ENCODE data around the gene SMAD6.

SMAD6 gene

GRCh38 chr15:66773129-66773873 lies 71.3 kb downstream of the SMAD6 start:
- no peak for DNase-seq (ENCODE audit: low read depth in 2 of 2, low spot score in 1 of 2)

DNA sequence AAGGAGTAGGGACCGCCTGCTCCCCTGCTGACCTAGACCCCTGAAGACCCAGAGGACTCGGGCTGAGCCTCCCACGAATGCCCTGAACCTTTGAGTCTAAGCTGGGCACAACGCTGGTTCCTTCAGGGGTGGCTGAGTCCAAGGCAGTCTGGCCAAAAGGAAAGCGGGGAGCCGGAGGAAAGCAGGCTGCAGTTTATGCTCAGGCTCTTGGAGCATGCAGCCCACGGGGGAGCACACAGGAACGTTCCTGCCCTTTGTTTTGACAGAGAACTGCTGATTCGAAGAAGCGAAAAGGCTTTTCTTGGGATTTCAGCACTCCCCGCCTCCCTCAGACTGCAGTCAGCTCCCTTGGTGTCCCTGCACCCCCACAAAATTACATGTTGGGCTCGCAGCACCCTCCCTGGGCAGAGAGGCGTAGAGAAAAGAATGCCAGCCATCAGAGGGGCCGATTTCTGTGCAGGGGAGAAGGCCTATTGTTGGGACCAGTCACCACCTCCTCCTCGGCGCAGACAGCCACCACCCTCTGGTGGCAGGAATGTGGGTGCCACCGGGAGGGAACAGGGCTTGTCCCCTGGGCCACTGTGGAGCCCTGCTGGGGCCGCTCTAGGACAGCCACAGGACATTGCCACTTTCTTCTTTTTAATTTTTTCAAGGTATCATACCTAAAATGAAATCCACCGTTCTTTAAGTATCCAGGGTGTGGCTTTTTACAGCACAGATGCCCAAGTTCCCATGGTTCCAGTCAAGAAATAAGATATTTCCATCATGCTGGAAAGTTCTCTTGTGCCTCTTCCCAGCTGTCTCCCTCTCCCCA lies 72.2 kb downstream of the SMAD6 start:
- no peak for DNase-seq (ENCODE audit: low read depth in 2 of 2, low spot score in 1 of 2)

DNA sequence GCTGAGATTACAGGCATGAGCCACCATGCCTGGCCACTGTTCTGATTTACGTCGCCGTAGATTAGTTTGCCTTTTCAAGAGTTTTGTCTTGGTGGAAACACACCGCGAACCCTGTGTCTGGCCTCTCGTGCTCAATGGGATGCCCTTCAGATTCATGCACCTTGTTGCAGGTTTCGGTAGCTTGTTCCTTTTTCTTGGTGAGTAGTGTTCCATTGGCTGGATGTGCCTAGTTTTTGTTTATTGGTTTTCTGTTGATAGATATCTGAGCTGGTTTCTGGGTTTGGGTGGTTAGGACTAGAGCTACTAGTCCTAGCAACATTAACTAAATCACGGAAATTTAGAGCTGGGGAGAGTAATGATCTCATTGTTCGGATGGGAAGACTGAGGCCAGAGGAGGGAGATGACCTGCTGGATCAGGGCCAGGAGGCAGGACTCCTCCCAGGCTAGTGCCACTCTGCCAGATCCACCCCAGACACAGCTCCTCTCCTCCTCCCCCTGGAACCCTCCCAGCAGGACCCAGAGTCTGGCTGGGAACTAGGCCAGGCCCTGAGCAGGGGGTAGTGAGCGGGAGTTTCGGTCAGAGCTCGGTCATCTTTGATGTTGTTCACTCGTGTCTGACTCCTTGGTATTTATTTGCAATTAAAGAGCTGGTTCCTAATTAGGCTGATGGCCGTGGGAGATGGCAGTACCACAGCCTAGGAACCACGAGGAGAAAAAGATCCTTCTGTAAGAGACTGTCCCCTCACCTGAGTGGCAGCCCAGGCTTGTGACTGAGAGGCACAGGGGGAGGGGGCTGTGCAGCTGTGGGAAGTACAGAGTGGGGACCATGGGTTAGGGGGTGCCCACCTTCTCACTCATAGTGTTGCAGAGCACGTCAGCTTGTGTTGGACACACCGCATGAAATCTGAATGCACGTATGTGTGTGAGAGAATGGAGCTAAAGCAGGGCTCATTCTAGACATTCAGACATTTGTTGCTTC lies 73.4 kb downstream of the SMAD6 start:
- DNase-seq (ENCODE audit: low read depth in 2 of 2, low spot score in 1 of 2), result no peak

- no peak for DNase-seq (ENCODE audit: low read depth in 2 of 2, low spot score in 1 of 2)
Observed at GRCh38 chr15:66777054-66777453, 75.0 kb downstream of the SMAD6 start.

DNA sequence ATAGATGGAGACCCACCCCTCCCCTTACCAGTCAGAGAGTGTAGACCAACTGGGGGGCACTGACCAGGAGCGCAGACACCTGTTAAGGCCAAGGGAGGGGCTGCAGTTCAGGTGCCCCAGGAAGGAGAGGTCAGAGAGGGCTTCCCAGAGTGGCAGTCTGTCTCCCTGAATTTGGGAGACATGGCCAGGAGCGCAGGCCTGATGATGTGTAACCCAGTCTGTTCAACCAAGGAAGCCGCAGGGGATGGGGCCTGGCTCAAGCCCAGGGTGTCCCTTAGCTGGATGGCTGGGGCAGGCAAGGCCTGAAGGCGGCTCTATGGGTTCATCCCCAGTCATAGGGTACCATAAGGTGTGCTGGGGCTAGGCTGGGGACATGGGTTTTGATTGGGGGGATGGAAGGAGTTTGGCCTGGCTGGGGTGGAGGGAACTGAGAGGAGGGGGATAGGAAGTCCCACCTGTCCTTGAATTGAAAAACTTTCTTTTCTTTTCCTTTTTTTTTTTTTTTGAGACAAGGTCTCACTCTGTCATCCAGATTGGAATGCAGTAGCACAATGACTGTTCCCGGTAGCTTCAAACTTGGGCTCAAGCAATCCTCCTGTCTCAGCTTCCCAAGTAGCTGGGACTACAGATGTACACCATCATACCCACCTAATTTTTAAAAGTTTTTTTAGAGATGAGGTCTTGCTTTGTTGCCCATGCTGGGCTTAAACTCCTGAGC lies 75.7 kb downstream of the SMAD6 start:
- no peak for DNase-seq (ENCODE audit: low read depth in 2 of 2, low spot score in 1 of 2)

GRCh38 chr15:66778314-66778665 lies 76.3 kb downstream of the SMAD6 start:
- no peak for DNase-seq (ENCODE audit: low read depth in 2 of 2, low spot score in 1 of 2)

GRCh38 chr15:66778716-66779115 lies 76.7 kb downstream of the SMAD6 start:
- DNase-seq (ENCODE audit: low read depth in 2 of 2, low spot score in 1 of 2), result no peak

DNA sequence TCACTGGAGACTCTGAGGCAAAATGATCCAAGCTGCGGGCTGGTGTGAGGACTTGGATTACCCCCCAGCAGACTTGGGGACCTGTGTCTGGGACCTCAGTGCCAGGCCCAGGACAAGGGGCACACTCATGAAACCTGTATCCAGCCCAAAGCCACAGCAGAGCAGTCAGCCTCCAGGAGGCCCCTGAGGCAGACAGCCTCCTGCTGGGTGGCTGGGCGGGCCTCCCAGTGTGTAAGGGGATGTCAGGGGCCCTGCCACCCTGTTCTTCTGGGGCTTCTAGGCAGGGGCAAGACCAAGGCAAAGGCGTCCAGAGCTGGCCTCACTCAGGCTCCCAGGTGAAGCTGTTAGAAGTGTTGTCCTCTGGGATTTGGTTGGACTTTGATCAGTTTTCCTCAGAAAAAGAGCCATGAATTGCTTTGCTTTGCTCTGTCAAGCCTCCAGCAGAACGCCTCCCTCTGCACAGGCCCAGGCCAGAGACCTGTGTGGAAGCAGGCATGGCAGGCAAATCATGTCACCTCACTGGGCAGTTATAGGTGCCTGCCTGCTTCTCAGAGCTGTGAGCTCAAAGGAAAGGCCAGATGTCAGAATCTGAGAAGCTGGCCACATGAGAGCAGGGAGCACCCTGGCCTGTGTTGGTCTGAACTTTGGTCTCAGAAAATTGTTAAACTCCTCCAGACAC lies 77.4 kb downstream of the SMAD6 start:
- DNase-seq (ENCODE audit: low read depth in 2 of 2, low spot score in 1 of 2), result no peak

GRCh38 chr15:66780172-66780972 lies 78.3 kb downstream of the SMAD6 start:
- no peak for DNase-seq (ENCODE audit: low read depth in 2 of 2, low spot score in 1 of 2)

DNA sequence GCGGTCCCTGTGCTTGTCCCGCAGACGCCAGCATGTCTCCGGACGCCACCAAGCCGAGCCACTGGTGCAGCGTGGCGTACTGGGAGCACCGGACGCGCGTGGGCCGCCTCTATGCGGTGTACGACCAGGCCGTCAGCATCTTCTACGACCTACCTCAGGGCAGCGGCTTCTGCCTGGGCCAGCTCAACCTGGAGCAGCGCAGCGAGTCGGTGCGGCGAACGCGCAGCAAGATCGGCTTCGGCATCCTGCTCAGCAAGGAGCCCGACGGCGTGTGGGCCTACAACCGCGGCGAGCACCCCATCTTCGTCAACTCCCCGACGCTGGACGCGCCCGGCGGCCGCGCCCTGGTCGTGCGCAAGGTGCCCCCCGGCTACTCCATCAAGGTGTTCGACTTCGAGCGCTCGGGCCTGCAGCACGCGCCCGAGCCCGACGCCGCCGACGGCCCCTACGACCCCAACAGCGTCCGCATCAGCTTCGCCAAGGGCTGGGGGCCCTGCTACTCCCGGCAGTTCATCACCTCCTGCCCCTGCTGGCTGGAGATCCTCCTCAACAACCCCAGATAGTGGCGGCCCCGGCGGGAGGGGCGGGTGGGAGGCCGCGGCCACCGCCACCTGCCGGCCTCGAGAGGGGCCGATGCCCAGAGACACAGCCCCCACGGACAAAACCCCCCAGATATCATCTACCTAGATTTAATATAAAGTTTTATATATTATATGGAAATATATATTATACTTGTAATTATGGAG lies 79.1 kb downstream of the SMAD6 start:
- DNase-seq (ENCODE audit: low read depth in 2 of 2, low spot score in 1 of 2), result no peak

- no peak for DNase-seq (ENCODE audit: low read depth in 2 of 2, low spot score in 1 of 2)
Observed at GRCh38 chr15:66782785-66783184, 80.7 kb downstream of the SMAD6 start.

GRCh38 chr15:66783314-66783713 lies 81.3 kb downstream of the SMAD6 start:
- DNase-seq (ENCODE audit: low read depth in 2 of 2, low spot score in 1 of 2), result no peak

DNA sequence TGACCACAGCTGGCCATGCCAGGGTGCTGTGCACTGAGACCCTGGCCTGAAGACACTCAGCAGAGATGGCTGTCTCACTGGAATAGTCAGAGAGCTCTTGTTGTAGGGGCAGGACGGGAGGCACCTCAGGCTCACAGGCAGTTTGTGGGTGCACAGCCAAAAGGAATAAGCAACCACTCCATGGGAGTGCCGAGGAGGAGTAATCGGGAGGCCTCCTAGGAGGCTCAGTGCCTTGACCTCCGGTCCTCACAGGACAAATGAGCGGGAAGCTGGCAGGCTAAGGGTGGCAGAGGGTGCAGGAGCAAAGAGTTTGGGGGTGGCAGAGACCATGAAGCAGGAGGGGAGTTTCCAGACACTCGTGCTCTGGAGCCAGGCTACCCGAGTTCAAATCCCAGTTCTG lies 81.7 kb downstream of the SMAD6 start:
- no peak for DNase-seq (ENCODE audit: low read depth in 2 of 2, low spot score in 1 of 2)

DNA sequence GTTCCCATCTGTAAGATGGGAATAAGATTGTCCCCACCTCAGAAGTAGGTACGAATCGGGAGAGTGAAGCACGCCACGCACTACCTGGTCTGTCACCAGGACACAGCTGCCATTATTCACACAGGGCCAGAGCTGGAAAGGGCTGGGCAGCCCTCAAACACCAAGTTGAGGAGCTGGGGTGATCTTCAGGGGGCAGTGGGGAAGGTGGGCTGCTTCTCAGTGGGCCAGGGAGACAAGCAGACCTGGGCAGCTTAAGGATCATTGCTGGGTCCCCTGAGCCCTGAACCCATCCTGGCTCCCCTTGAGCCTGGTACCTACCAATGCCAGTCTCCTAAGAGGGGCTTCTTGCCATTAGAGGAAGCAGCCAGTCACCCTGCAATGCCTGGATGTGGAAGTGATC lies 82.1 kb downstream of the SMAD6 start:
- DNase-seq (ENCODE audit: low read depth in 2 of 2, low spot score in 1 of 2), result no peak

DNA sequence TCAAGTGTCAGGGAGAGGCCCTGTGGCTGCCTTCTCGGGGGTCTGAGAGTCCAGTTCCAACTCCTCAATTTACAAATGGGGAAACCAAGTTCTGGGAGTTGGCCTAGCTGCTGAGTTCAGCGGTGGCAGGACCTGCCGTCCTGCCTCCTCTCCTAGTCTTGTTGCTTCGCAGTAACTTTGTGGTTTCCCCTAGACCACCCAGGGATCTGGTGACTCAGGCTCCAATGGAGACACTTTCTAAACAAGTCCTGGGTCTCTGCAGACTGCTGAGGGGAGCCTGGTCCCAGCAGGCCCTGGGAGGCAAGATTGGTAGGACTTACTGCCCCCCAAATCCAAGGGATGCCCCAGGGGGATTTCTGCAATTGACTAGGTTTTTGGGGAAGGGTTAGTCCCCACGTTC lies 83.6 kb downstream of the SMAD6 start:
- DNase-seq (ENCODE audit: low read depth in 2 of 2, low spot score in 1 of 2), result no peak

- no peak for DNase-seq (ENCODE audit: low read depth in 2 of 2, low spot score in 1 of 2)
Observed at GRCh38 chr15:66786222-66786621, 84.2 kb downstream of the SMAD6 start.

DNA sequence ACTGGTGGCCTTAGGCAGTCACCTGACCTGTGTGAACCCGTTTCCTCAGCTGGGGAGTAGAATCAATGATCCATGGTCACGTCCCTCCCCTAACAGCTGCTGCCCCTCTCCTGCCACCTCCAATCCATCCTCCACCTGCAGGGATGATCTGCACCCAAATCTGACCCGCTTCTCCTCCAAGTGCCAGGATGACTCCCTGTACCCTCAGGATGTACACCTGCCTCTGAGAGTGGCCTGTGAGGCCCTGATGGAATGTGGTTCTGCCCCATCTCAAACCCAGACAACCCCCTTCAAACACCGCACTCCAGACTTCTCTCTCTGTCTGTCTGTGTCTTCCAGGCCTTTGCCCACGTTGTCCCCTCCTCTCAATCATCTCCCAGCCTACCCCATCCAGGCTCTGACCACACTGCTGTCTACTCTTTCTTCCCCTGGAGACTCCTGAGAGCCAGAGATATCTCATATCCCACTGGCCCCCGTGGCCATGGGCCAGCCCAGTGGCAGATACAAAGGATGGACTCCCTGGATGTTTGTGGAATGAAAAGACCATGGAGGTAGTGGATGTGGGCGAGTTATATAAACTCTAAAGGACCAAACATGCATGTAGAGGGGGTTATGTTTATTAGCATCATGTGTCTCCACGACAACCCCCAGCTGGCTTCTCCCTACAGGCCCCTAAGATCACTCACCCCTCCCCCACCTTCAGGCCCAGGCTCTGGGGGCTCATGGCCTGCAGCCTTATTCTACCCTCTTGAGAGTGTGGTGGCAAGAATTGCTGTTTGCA lies 84.9 kb downstream of the SMAD6 start:
- DNase-seq (ENCODE audit: low read depth in 2 of 2, low spot score in 1 of 2), result no peak

GRCh38 chr15:66787489-66787871 lies 85.4 kb downstream of the SMAD6 start:
- no peak for DNase-seq (ENCODE audit: low read depth in 2 of 2, low spot score in 1 of 2)

Measured in stimulated activated CD8-positive, alpha-beta memory T cell treated with anti-CD3 and anti-CD28 coated beads, Interleukin-4, amount 100 ng/mL, for 4 hours (primary cell).